Measurements from ENCODE around the gene LRRC75B. TPM values are rescaled to one million over a fixed set of nuclear protein-coding genes. Genes with fewer than 3 reads are reported as not detected.

LRRC75B gene
- total and polyA plus RNA-seq, 2 of the 8 experiments (the other 6 are each of a cell fraction or from before 2014, with no cell fraction given), result 12.2 to 26.6 TPM

DNA sequence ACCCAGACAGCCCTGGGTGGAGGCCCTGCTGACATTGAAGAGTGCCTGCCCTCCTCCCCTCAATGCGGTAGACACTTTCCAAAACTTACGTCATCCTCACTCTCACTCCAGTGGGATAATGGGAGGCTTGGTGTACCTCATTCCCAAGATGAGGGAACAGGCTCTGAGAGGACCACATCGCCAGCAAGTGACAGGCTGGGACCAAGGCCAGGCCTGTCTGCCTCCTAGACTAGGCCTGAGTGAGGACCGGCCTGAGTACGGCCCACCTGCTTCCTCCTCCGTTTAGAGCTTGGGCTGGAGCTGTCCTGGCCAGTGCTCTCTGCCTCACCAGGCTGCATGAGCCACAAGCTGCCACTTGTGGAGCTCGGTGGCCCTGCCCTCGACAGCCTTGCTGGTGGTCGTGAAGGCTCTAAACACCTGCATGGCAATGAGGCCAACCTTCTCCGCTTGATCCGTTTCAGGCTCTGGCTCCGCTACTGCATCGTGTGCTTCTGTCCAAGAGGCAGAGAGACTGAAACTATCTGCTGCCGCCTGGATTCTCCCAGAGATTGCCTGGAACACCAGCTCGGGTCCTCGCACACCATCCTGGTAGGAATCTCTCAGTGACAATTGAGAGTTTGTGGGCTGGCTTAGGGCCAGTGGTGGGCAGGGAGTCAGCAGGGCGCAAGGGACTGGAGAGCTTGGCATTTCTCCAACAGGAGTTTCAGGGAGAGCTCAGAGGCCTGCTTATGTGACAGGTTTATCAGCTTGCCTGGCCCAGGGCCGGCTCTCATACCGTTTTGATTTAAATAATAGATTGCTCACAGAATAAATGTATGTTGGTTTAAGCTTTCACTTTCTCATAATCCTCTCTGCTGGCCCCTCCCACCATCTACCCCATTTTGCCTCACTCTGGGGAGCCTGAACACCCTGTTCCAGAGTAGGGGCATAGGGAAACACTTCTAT is 9.4 kb downstream of the LRRC75B start:
- Histone ChIP-seq H4K8ac (ENCODE audit: extremely low read depth, insufficient read depth, low read length) (no peak overlapping the region), H3K4me1 (replicated peaks in 1 of 4; ENCODE audit: control insufficient read depth in 3 of 4, insufficient read depth in 4 of 4, low read length in 3 of 4) (no peaks in the 10 kb centered on the region), H3K18ac (ENCODE audit: extremely low read depth, low read length) (no peak overlapping the region), H2BK120ac (replicated peaks; ENCODE audit: low read depth, low read length) (no peak overlapping the region), H3K4ac (replicated peaks; ENCODE audit: insufficient read length, low read depth, low read length) (no peak overlapping the region), H3K4me2 (ENCODE audit: insufficient read depth in 1 of 2, low read depth in 2 of 2, low read length in 2 of 2) (no peak overlapping the region), H3K56ac (replicated peaks; ENCODE audit: insufficient read length, low read depth, low read length) (no peak overlapping the region), H3K4me3 (ENCODE audit: extremely low read depth in 1 of 4, insufficient read depth in 2 of 4, low read depth in 3 of 4, low read length in 4 of 4) (no peak overlapping the region), H4K91ac (replicated peaks; ENCODE audit: insufficient read length, low read length) (no peak overlapping the region), H2BK12ac (ENCODE audit: low read depth, low read length) (0 out of 2 replicates have a peak overlapping the region, but pooled peaks have one; percentile 7), H3K27me3 (replicated peaks in 1 of 4; ENCODE audit: control insufficient read depth in 3 of 4, extremely low read depth in 1 of 4, insufficient read depth in 3 of 4, low read length in 3 of 4) (no peaks in the 10 kb centered on the region), H3K23ac (ENCODE audit: insufficient read length) (no peak overlapping the region), H2BK5ac (ENCODE audit: low read depth, low read length) (no peak overlapping the region), H2BK15ac (ENCODE audit: low read length) (no peak overlapping the region), H2AFZ (ENCODE audit: low read length) (no peak overlapping the region), H4K5ac (ENCODE audit: insufficient read length, low read depth, low read length) (no peak overlapping the region), H3K9me3 (ENCODE audit: insufficient read depth in 2 of 2, low read depth in 1 of 2, low read length in 1 of 2) (no peaks in the 10 kb centered on the region), H3K14ac (ENCODE audit: insufficient read length) (no peak overlapping the region), H3K79me2 (ENCODE audit: control insufficient read depth in 1 of 2, insufficient read depth in 2 of 2, low read length in 2 of 2) (no peaks in the 10 kb centered on the region), H2AK5ac (ENCODE audit: low read depth, low read length) (peak overlapping the region; percentile 75; the same call in 1 of the 2 replicates), H3K9ac (replicated peaks in 1 of 4; ENCODE audit: extremely low read depth in 1 of 4, low read depth in 3 of 4, low read length in 3 of 4) (no peak overlapping the region), H4K20me1 (replicated peaks in 1 of 2; ENCODE audit: control insufficient read depth in 1 of 2, insufficient read depth in 2 of 2, low read length in 2 of 2) (peaks cover 0 to 2% of the 10 kb centered on the region in 2 experiments), H3K36me3 (ENCODE audit: control insufficient read depth in 2 of 4, insufficient read depth in 4 of 4, low read length in 3 of 4) (peaks cover 0 to 5% (median under 1%) of the 10 kb centered on the region in 4 experiments; a peak in 3 of 8 replicates), H2BK20ac (ENCODE audit: low read length) (no peak overlapping the region), H3K23me2 (ENCODE audit: low read depth, low read length) (no peaks in the 10 kb centered on the region), H3K27ac (ENCODE audit: low read depth, low read length) (no peak overlapping the region), H3K79me1 (ENCODE audit: low read depth, low read length) (no peaks in the 10 kb centered on the region)
- 88% methylated on average over 19 of the region's 19 CpGs; no CpG with 5 or more reads in 1 of the 2 experiments for WGBS, 2 experiments (ENCODE audit: extremely low coverage in 1 of 2, insufficient coverage in 1 of 2, insufficient read length in 1 of 2, insufficient replicate concordance in 2 of 2, low coverage in 1 of 2, low lambda C conversion rate in 2 of 2, missing lambda C conversion rate in 1 of 2)
- DNase-seq (ENCODE audit: low read depth in 1 of 2, low spot score in 2 of 2) (no peak), FAIRE-seq (no peak)
- CTCF ChIA-PET (ENCODE audit: partially characterized antibody), result interaction anchor here (0.7 to 1.0 kb wide), 3 partner anchors 24 to 60 kb away, joined by 3 read pairs; partner anchors contain the start of genes GUCD1 and SNRPD3
- POLR2A ChIA-PET (ENCODE audit: partially characterized antibody), result interaction anchor here (0.5 to 4.4 kb wide), 15 partner anchors 8 to 32 kb away, joined by 3 to 38 read pairs (median 5); partner anchors contain the start of genes GUCD1, LRRC75B and SNRPD3
- TF ChIP-seq GTF2F1 (IDR thresholded peaks at IDR 0.05; ENCODE audit: borderline replicate concordance, low read depth, low read length) (no peak), RAD21 (IDR thresholded peaks at IDR 0.05 in 1 of 2, conservative IDR thresholded peaks at IDR 0.05 in 1 of 2; ENCODE audit: low read depth in 2 of 2, low read length in 2 of 2) (no peak), PHF8 (conservative IDR thresholded peaks at IDR 0.05; ENCODE audit: low read depth, low read length) (no peak), SP4 (IDR thresholded peaks at IDR 0.05; ENCODE audit: low read length) (no peak), SAP30 (IDR thresholded peaks at IDR 0.05; ENCODE audit: insufficient read depth, insufficient replicate concordance, low read length) (no peak), CBX8 (IDR thresholded peaks at IDR 0.05; ENCODE audit: borderline replicate concordance, low read depth, low read length) (no peak), TAF7 (optimal IDR thresholded peaks at IDR 0.05; ENCODE audit: borderline replicate concordance, low read depth, low read length) (no peak), KDM1A (IDR thresholded peaks at IDR 0.05; ENCODE audit: borderline replicate concordance, low read length) (no peak)
- TF ChIP-seq, protein P1, sequence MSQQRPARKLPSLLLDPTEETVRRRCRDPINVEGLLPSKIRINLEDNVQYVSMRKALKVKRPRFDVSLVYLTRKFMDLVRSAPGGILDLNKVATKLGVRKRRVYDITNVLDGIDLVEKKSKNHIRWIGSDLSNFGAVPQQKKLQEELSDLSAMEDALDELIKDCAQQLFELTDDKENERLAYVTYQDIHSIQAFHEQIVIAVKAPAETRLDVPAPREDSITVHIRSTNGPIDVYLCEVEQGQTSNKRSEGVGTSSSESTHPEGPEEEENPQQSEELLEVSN (IDR thresholded peaks at IDR 0.05), result no peak
